T-helper 1 cell (primary cell): Measurements from ENCODE around the gene ZNF579.
A peak's percentile ranks its signal among the peaks of the same experiment; 100 is the strongest.

Experiments
- DNase-seq, 5 donors: peaks; one replicate each; pipeline ENCODE4 v3.0.0-alpha.2; 2012 to 2020
- total RNA-seq, 4 donors: gene quantifications; one replicate each; lab custom pipeline; 2026; lab: John Stamatoyannopoulos, UW

ZNF579 gene
- total RNA-seq, result 0.80 to 6.0 (median 2.7) reads per million in 4 donors

- peak in 4 of 5 donors; percentile 49 to 75 (median 60) for DNase-seq
These were observed at the start of gene ZNF579 for GRCh38 chr19:55580628-55581144. Gene ZNF579, minus strand, starts transcription at chr19:55580848. Its CDS starts 1,209 bp downstream, at chr19:55579639.

- DNase-seq, result peak in 4 of 5 donors; percentile 54 to 88 (median 64)
These were observed 45.7 kb upstream of the ZNF579 start for GRCh38 chr19:55626350-55626749.

- DNase-seq, result no peak
These were observed 44.3 kb upstream of the ZNF579 start for GRCh38 chr19:55625004-55625326.

GRCh38 chr19:55624109-55625003 lies 43.7 kb upstream of the ZNF579 start, which contains the start of gene ZNF784:
Gene ZNF784, minus strand, starts transcription at chr19:55624566. Its CDS starts 5 bp downstream, at chr19:55624561.
- peak; percentile 88 to 96 (median 92) for DNase-seq

- no peak for DNase-seq
These were observed 42.9 kb upstream of the ZNF579 start for GRCh38 chr19:55623561-55623960.

GRCh38 chr19:55623130-55623529 lies 42.5 kb upstream of the ZNF579 start:
- DNase-seq, result no peak

GRCh38 chr19:55622242-55622969 lies 41.8 kb upstream of the ZNF579 start:
- no peak for DNase-seq

GRCh38 chr19:55621673-55622231 lies 41.1 kb upstream of the ZNF579 start:
- no peak for DNase-seq

- no peak for DNase-seq
These were observed 40.6 kb upstream of the ZNF579 start for GRCh38 chr19:55621205-55621672.

GRCh38 chr19:55620410-55621204 lies 40.0 kb upstream of the ZNF579 start:
- DNase-seq, result peak in 1 of 5 donors; percentile 24

GRCh38 chr19:55619286-55619685 lies 38.6 kb upstream of the ZNF579 start:
- no peak for DNase-seq

- no peak for DNase-seq
These were observed 37.8 kb upstream of the ZNF579 start for GRCh38 chr19:55618426-55618825.

GRCh38 chr19:55617426-55617825 lies 36.8 kb upstream of the ZNF579 start:
- DNase-seq, result no peak

- no peak for DNase-seq
These were observed 35.8 kb upstream of the ZNF579 start for GRCh38 chr19:55616395-55616875.

- no peak for DNase-seq
These were observed 35.1 kb upstream of the ZNF579 start for GRCh38 chr19:55615543-55616394.

- no peak for DNase-seq
These were observed 34.3 kb upstream of the ZNF579 start for GRCh38 chr19:55614711-55615542.

GRCh38 chr19:55613930-55614710 lies 33.5 kb upstream of the ZNF579 start:
- DNase-seq, result no peak

- no peak for DNase-seq
These were observed 32.7 kb upstream of the ZNF579 start for GRCh38 chr19:55613396-55613795.

GRCh38 chr19:55611983-55612645 lies 31.5 kb upstream of the ZNF579 start:
- DNase-seq, result no peak
